H1 (cell line): ENCODE data around the gene PROSER3. TPM values are rescaled to one million over a fixed set of nuclear protein-coding genes. Genes with fewer than 3 reads are reported as not detected.

Source experiments
- CTCF ChIA-PET: fragments of 300-600 bp; sonication (Branson Sonifier 250); formaldehyde crosslinking; loops from one replicate; lab custom pipeline; 2021; ENCODE audit not compliant: partially characterized antibody; lab: Charles Lee
- POLR2A ChIA-PET: fragments of 300-600 bp; sonication (Branson Sonifier 250); formaldehyde crosslinking; loops from one replicate; lab custom pipeline; 2021; ENCODE audit warnings: inconsistent platforms; ENCODE audit not compliant: partially characterized antibody; lab: Charles Lee
- DNase-seq, 2 experiments: peaks; one replicate each; pipeline versions ENCODE4 v3.0.0 to v3.0.0-alpha.2; 2010 to 2022; ENCODE audit warnings: low spot score in 2 of 2, low read depth in 1 of 2, mixed read lengths in 1 of 2
- FAIRE-seq: peaks from 2 replicates; lab custom pipeline; 2011; peaks lifted over from hg19 to GRCh38; lab: Jason Lieb, UNC
- H2AFZ ChIP-seq: 2 replicates; pipeline ENCODE4 v1.8.1; 2012; ENCODE audit warnings: low read length, inconsistent platforms
- H2AK5ac ChIP-seq: 2 replicates; pipeline ENCODE4 v1.6.1; 2013; ENCODE audit warnings: low read depth, low read length
- H2BK120ac ChIP-seq: replicated peaks from 2 replicates; pipeline ENCODE3; 2013; ENCODE audit warnings: low read depth, low read length, inconsistent platforms
- H2BK12ac ChIP-seq: 2 replicates; pipeline ENCODE4 v1.6.1; 2013; ENCODE audit warnings: low read depth, low read length
- H2BK15ac ChIP-seq: 2 replicates; pipeline ENCODE4 v1.6.1; 2013; ENCODE audit warnings: low read length
- H2BK20ac ChIP-seq: 2 replicates; pipeline ENCODE4 v1.6.1; 2013; ENCODE audit warnings: low read length
- H2BK5ac ChIP-seq: 2 replicates; pipeline ENCODE4 v1.6.1; 2013; ENCODE audit warnings: low read depth, low read length
- H3K14ac ChIP-seq: 2 replicates; pipeline ENCODE4 v1.6.1; 2013; ENCODE audit warnings: inconsistent platforms; ENCODE audit not compliant: insufficient read length
- H3K18ac ChIP-seq: 2 replicates; pipeline ENCODE4 v1.6.1; 2013; ENCODE audit warnings: low read length; ENCODE audit errors: extremely low read depth
- H3K23ac ChIP-seq: 2 replicates; pipeline ENCODE4 v1.6.1; 2013; ENCODE audit warnings: inconsistent platforms; ENCODE audit not compliant: insufficient read length
- H3K23me2 ChIP-seq: 2 replicates; pipeline ENCODE4 v1.6.1; 2013; ENCODE audit warnings: low read depth, low read length
- H3K27ac ChIP-seq: 2 replicates; pipeline ENCODE4 v1.6.1; 2011; ENCODE audit warnings: low read depth, low read length, inconsistent platforms
- H3K27me3 ChIP-seq, 4 experiments: replicated peaks in 1 of 4; 1 replicate in 1 of 4; 2 replicates in 3 of 4; pipeline versions ENCODE4 v1.6.1 to v1.8.1; 2011 to 2013; ENCODE audit warnings: low read length in 3 of 4, mild to moderate bottlenecking in 3 of 4, inconsistent platforms in 2 of 4, mixed read lengths in 2 of 4, moderate library complexity in 1 of 4; ENCODE audit not compliant: control insufficient read depth in 3 of 4, insufficient read depth in 3 of 4; ENCODE audit errors: extremely low read depth in 1 of 4
- H3K36me3 ChIP-seq, 4 experiments: 2 replicates each; pipeline versions ENCODE4 v1.6.1 to v1.8.1; 2011 to 2013; ENCODE audit warnings: mild to moderate bottlenecking in 4 of 4, low read length in 3 of 4, moderate library complexity in 2 of 4, control low read depth in 1 of 4, inconsistent platforms in 1 of 4; ENCODE audit not compliant: insufficient read depth in 4 of 4, control insufficient read depth in 2 of 4
- H3K4ac ChIP-seq: replicated peaks from 2 replicates; pipeline ENCODE3; 2013; ENCODE audit warnings: low read length, low read depth, mixed read lengths, inconsistent platforms; ENCODE audit not compliant: insufficient read length
- H3K4me1 ChIP-seq, 4 experiments: replicated peaks in 1 of 4; 1 replicate in 1 of 4; 2 replicates in 3 of 4; pipeline versions ENCODE4 v1.6.1 to v1.8.1; 2011 to 2013; ENCODE audit warnings: low read length in 3 of 4, inconsistent platforms in 2 of 4, mixed read lengths in 1 of 4; ENCODE audit not compliant: insufficient read depth in 4 of 4, control insufficient read depth in 3 of 4
- H3K4me2 ChIP-seq, 2 experiments: 2 replicates each; pipeline versions ENCODE4 v1.6.1 to v1.8.1; 2011 to 2013; ENCODE audit warnings: low read depth in 2 of 2, low read length in 2 of 2, control low read depth in 1 of 2, inconsistent platforms in 1 of 2, mild to moderate bottlenecking in 1 of 2; ENCODE audit not compliant: insufficient read depth in 1 of 2
- H3K4me3 ChIP-seq, 4 experiments: fragments of 200-600, 300-600 bp in 1 of 4; sonication (generic), shearing (Covaris generic), sonication (Bioruptor Twin) in 1 of 4; 2 replicates each; pipeline versions ENCODE4 v1.5.1 to v1.8.1; 2011 to 2016; ENCODE audit warnings: low read length in 4 of 4, low read depth in 3 of 4, control low read depth in 2 of 4, inconsistent platforms in 2 of 4, mild to moderate bottlenecking in 2 of 4, mixed read lengths in 1 of 4, moderate library complexity in 1 of 4; ENCODE audit not compliant: insufficient read depth in 2 of 4; ENCODE audit errors: extremely low read depth in 1 of 4
- H3K56ac ChIP-seq: replicated peaks from 2 replicates; pipeline ENCODE3; 2013; ENCODE audit warnings: low read depth, mild to moderate bottlenecking, mixed read lengths, low read length, inconsistent platforms; ENCODE audit not compliant: insufficient read length
- H3K79me1 ChIP-seq: 2 replicates; pipeline ENCODE4 v1.6.1; 2013; ENCODE audit warnings: low read depth, low read length, control low read depth
- H3K79me2 ChIP-seq, 2 experiments: 2 replicates each; pipeline versions ENCODE4 v1.6.1 to v1.8.1; 2012 to 2013; ENCODE audit warnings: low read length in 2 of 2, mild to moderate bottlenecking in 2 of 2, inconsistent platforms in 1 of 2; ENCODE audit not compliant: insufficient read depth in 2 of 2, control insufficient read depth in 1 of 2
- H3K9ac ChIP-seq, 4 experiments: replicated peaks in 1 of 4; 1 replicate in 1 of 4; 2 replicates in 3 of 4; pipeline versions ENCODE4 v1.6.1 to v1.8.1; 2011 to 2013; ENCODE audit warnings: low read depth in 3 of 4, low read length in 3 of 4, control low read depth in 2 of 4, mild to moderate bottlenecking in 2 of 4, moderate library complexity in 2 of 4, inconsistent platforms in 1 of 4; ENCODE audit errors: extremely low read depth in 1 of 4
- H3K9me3 ChIP-seq, 2 experiments: 2 replicates each; pipeline versions ENCODE4 v1.6.1 to v1.8.1; 2012 to 2013; ENCODE audit warnings: mild to moderate bottlenecking in 2 of 2, moderate library complexity in 2 of 2, control low read depth in 1 of 2, inconsistent platforms in 1 of 2, low read depth in 1 of 2, low read length in 1 of 2, mixed read lengths in 1 of 2; ENCODE audit not compliant: insufficient read depth in 2 of 2
- H4K20me1 ChIP-seq, 2 experiments: replicated peaks in 1 of 2; 2 replicates each; pipeline versions ENCODE3 to v1.8.1; 2011 to 2013; ENCODE audit warnings: inconsistent platforms in 2 of 2, low read length in 2 of 2, mild to moderate bottlenecking in 1 of 2; ENCODE audit not compliant: insufficient read depth in 2 of 2, control insufficient read depth in 1 of 2
- H4K5ac ChIP-seq: 2 replicates; pipeline ENCODE4 v1.6.1; 2013; ENCODE audit warnings: low read length, low read depth, mixed read lengths, inconsistent platforms; ENCODE audit not compliant: insufficient read length
- H4K8ac ChIP-seq: 2 replicates; pipeline ENCODE4 v1.8.0; 2013; ENCODE audit warnings: mild to moderate bottlenecking, moderate library complexity, low read length, inconsistent platforms; ENCODE audit not compliant: insufficient read depth; ENCODE audit errors: extremely low read depth
- H4K91ac ChIP-seq: replicated peaks from 2 replicates; pipeline ENCODE3; 2013; ENCODE audit warnings: low read length, mixed read lengths, inconsistent platforms; ENCODE audit not compliant: insufficient read length
- CTCF ChIP-seq, 3 experiments: IDR thresholded peaks; 1 replicate in 2 of 3; 2 replicates in 1 of 3; pipeline versions ENCODE4 v1.5.1 to v1.6.1; 2011; ENCODE audit warnings: low read length in 3 of 3, mild to moderate bottlenecking in 3 of 3, inconsistent platforms in 2 of 3, low read depth in 1 of 3, moderate library complexity in 1 of 3; ENCODE audit not compliant: insufficient read depth in 1 of 3; ENCODE audit errors: control extremely low read depth in 1 of 3
- NANOG ChIP-seq: IDR thresholded peaks from 2 replicates; pipeline ENCODE4 v1.6.1; 2011; ENCODE audit warnings: low read length, low read depth, mild to moderate bottlenecking, inconsistent platforms; ENCODE audit not compliant: insufficient read depth, poor library complexity, severe bottlenecking
- SIX5 ChIP-seq: IDR thresholded peaks from 2 replicates; pipeline ENCODE4 v1.6.1; 2011; ENCODE audit warnings: mild to moderate bottlenecking, low read depth, low read length
- TBP ChIP-seq: IDR thresholded peaks from 2 replicates; pipeline ENCODE4 v1.6.1; 2011; ENCODE audit warnings: low read depth, low read length, improper control_type of control experiment
- WGBS, 2 experiments: shearing (Covaris generic) in 1 of 2; methylation state at CpG; one replicate each; pipeline versions ENCODE4 v1.1.6 to v1.1.7; 2013 to 2015; ENCODE audit warnings: low lambda C conversion rate in 2 of 2, mixed read lengths in 2 of 2, inconsistent platforms in 1 of 2, low coverage in 1 of 2, missing lambda C conversion rate in 1 of 2; ENCODE audit not compliant: insufficient replicate concordance in 2 of 2, insufficient coverage in 1 of 2, insufficient read length in 1 of 2; ENCODE audit errors: extremely low coverage in 1 of 2, missing lambda C conversion rate in 1 of 2; 5-methylcytosine and 5-hydroxymethylcytosine counted together
- polyA plus RNA-seq, 7 experiments: library from polyadenylated mRNA; depleted of rRNA in 3 of 7; stranded (reverse) in 5 of 7; unstranded in 2 of 7; fragments of >200 nt in 5 of 7; fragments of 200-250 nt in 2 of 7; gene quantifications; 1 replicate in 5 of 7; 2 replicates in 1 of 7; 4 replicates in 1 of 7; pipeline versions ENCODE4 v1.2.1 to v1.2.3, GENCODE V29; 2011 to 2013; ENCODE audit warnings: missing spikeins in 2 of 7, mixed read lengths in 2 of 7
- total RNA-seq: library from RNA; stranded (reverse); fragmentation: NEBNext Ultra II Directional; extraction: Animal tissue kit (Norgen Biotek cat#: 25700); gene quantifications from 2 replicates; pipeline ENCODE4 v1.2.1, GENCODE V29; 2021
- TF ChIP-seq, protein P1 (sequence below): IDR thresholded peaks from 2 replicates; pipeline ENCODE4 v1.6.1; 2012; ENCODE audit warnings: low read length, inconsistent platforms

Gene PROSER3
- total and polyA plus RNA-seq, 2 of the 8 experiments (the other 6 are each of a cell fraction or from before 2014, with no cell fraction given) = 17.8 to 28.9 TPM

DNA sequence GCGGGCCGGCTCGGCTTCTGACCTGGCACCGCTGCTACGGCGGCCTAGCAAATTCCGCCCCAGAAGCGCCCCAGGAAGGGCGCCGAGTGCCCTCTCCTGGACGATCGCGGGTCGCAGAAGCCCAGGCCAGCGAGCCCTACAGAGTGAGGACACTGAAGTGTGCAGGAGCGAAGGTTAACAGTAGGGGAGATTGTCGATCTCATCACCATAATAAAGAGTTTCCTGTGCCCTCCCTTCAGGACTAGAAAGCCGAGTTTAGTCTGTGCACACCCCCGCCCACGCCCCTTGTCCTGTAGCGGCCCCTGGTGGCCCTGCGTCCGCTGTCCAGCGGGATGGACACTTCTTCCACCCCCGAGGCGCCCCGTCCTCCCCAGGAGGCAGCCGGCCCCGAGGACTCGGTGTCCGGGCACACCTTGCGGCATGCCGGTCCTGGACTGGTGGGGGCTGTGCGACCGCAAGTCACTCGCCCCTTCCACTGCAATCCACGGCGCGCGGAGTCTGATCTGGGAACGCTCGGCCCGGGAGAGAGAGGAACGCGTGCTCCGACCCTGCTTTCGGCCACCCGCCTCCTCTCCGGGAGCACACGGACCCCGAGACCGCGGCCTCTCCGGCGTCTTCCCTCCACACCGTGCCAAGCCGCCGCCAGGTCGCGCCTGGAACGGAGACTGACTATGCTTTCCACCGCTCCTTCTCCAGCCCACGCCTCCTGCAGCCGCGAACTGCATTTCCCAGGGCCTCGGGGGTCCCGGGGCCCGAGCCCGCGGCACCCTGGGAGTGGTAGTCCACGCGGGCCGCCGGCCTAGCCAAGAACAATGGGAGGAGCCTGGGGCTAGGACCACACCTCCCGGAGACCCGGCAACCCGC is 40.9 kb upstream of the PROSER3 start:
- Histone ChIP-seq H3K4me1 (peaks cover 0 to 25% (median 17%) of the 10 kb centered on the region in 4 experiments; a peak in 6 of 7 replicates), H2BK20ac (no peak overlapping the region), H3K27me3 (no peaks in the 10 kb centered on the region), H2BK12ac (peak overlapping the region; percentile 89; the same call in 1 of the 2 replicates), H3K56ac (peak overlapping the region; percentile 97), H4K20me1 (peaks cover 11 to 12% of the 10 kb centered on the region in 2 experiments), H3K9ac (peak overlapping the region in 3 of 4 experiments; percentile 43 to 80 (median 80); a peak in 6 of 7 replicates), H4K8ac (peak overlapping the region; percentile 92), H3K79me2 (peaks cover 0 to 20% of the 10 kb centered on the region in 2 experiments; a peak in 3 of 4 replicates), H2BK5ac (peak overlapping the region; percentile 99), H4K91ac (peak overlapping the region; percentile 96), H3K23ac (no peak overlapping the region), H4K5ac (peak overlapping the region; percentile 94), H3K4me2 (peak overlapping the region; percentile 84 to 92), H3K9me3 (no peaks in the 10 kb centered on the region), H3K4me3 (peak overlapping the region; percentile 34 to 88 (median 82)), H2AFZ (peak overlapping the region; percentile 25; the same call in 1 of the 2 replicates), H3K79me1 (peaks cover 8% of the 10 kb centered on the region), H3K23me2 (peaks cover 13% of the 10 kb centered on the region), H3K18ac (peak overlapping the region; percentile 99), H3K14ac (no peak overlapping the region), H3K4ac (peak overlapping the region; percentile 89), H2AK5ac (no peak overlapping the region), H3K36me3 (peaks cover 0 to 16% (median 5%) of the 10 kb centered on the region in 4 experiments; a peak in 6 of 8 replicates), H2BK120ac (peak overlapping the region; percentile 93), H2BK15ac (peak overlapping the region; percentile 88; the same call in 1 of the 2 replicates), H3K27ac (peak overlapping the region; percentile 79)
- FAIRE-seq (peak; percentile 81), DNase-seq (peak; percentile 92 to 94)
- 1% methylated on average over 64 of the region's 77 CpGs; no CpG with 5 or more reads in 1 of the 2 experiments for WGBS, 2 experiments
- CTCF ChIA-PET = interaction anchor here (3.3 kb wide), 1 partner anchor 14 kb away, joined by 20 read pairs; the partner anchor contains the start of gene ZBTB32
- POLR2A ChIA-PET = interaction anchor here (1.4 to 3.1 kb wide), 5 partner anchors 10 to 55 kb away, joined by 3 to 13 read pairs (median 8); no protein-coding TSS in a partner anchor
- peak; percentile 78 for TF ChIP-seq TBP
- peak; percentile 70 for TF ChIP-seq NANOG
- TF ChIP-seq, protein P1, sequence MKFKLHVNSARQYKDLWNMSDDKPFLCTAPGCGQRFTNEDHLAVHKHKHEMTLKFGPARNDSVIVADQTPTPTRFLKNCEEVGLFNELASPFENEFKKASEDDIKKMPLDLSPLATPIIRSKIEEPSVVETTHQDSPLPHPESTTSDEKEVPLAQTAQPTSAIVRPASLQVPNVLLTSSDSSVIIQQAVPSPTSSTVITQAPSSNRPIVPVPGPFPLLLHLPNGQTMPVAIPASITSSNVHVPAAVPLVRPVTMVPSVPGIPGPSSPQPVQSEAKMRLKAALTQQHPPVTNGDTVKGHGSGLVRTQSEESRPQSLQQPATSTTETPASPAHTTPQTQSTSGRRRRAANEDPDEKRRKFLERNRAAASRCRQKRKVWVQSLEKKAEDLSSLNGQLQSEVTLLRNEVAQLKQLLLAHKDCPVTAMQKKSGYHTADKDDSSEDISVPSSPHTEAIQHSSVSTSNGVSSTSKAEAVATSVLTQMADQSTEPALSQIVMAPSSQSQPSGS = no peak
- peak; percentile 58 to 77 (median 67) for TF ChIP-seq CTCF (IDR thresholded peaks at IDR 0.05; ENCODE audit: control extremely low read depth in 1 of 3, insufficient read depth in 1 of 3, low read depth in 1 of 3, low read length in 3 of 3)
- peak; percentile 92 for TF ChIP-seq SIX5
